H1 (cell line): Measurements from ENCODE around the gene TRDMT1. TPM values are rescaled to one million over a fixed set of nuclear protein-coding genes. Genes with fewer than 3 reads are reported as not detected.

Source experiments
- ATF2 ChIP-seq: IDR thresholded peaks from 2 replicates; pipeline ENCODE4 v1.6.1; 2012; ENCODE audit warnings: low read length, inconsistent platforms
- ATF3 ChIP-seq: IDR thresholded peaks from 2 replicates; pipeline ENCODE4 v1.6.1; 2011; ENCODE audit warnings: low read depth, mild to moderate bottlenecking, low read length; ENCODE audit not compliant: insufficient read depth
- BACH1 ChIP-seq: IDR thresholded peaks from 2 replicates; pipeline ENCODE4 v1.6.1; 2012; ENCODE audit warnings: low read length, improper control_type of control experiment
- BCL11A ChIP-seq, 2 experiments: IDR thresholded peaks; one replicate each; pipeline ENCODE4 v1.6.1; 2011; ENCODE audit warnings: low read depth in 2 of 2, low read length in 2 of 2, mild to moderate bottlenecking in 2 of 2
- CBX8 ChIP-seq: fragments of 300-800, 300-1000 bp; sonication (generic); IDR thresholded peaks from 2 replicates; pipeline ENCODE4 v1.7.1; 2016; ENCODE audit warnings: low read depth, low read length, borderline replicate concordance
- CHD1 ChIP-seq: IDR thresholded peaks from 2 replicates; pipeline ENCODE4 v1.6.1; 2012; ENCODE audit warnings: low read depth, low read length, improper control_type of control experiment
- JUND ChIP-seq: IDR thresholded peaks from 2 replicates; pipeline ENCODE4 v1.6.1; 2011; ENCODE audit warnings: mild to moderate bottlenecking, improper control_type of control experiment, low read length
- KDM1A ChIP-seq: fragments of 200-600, 300-600 bp; sonication (generic); IDR thresholded peaks from 2 replicates; pipeline ENCODE4 v1.7.1; 2016; ENCODE audit warnings: mild to moderate bottlenecking, low read length, borderline replicate concordance
- KDM4A ChIP-seq: IDR thresholded peaks from one replicate; pipeline ENCODE4 v1.7.1; 2012; ENCODE audit warnings: low read depth, mild to moderate bottlenecking, moderate library complexity, low read length, inconsistent platforms; ENCODE audit not compliant: severe bottlenecking
- KDM5A ChIP-seq: fragments of 200-600 bp; IDR thresholded peaks from 2 replicates; pipeline ENCODE4 v1.7.1; 2012; ENCODE audit warnings: mild to moderate bottlenecking, low read length, inconsistent platforms, mixed read lengths
- MAX ChIP-seq: IDR thresholded peaks from 2 replicates; pipeline ENCODE4 v1.6.1; 2012; ENCODE audit warnings: inconsistent platforms
- PHF8 ChIP-seq: fragments of 200-600 bp; sonication (generic); conservative IDR thresholded peaks from 2 replicates; pipeline ENCODE4 v1.7.1; 2012; ENCODE audit warnings: low read depth, mild to moderate bottlenecking, inconsistent platforms, low read length, moderate library complexity
- RAD21 ChIP-seq, 2 experiments: IDR thresholded peaks in 1 of 2; conservative IDR thresholded peaks in 1 of 2; 2 replicates each; pipeline ENCODE4 v1.6.1; 2011; ENCODE audit warnings: low read depth in 2 of 2, low read length in 2 of 2, improper control_type of control experiment in 1 of 2, inconsistent platforms in 1 of 2, mild to moderate bottlenecking in 1 of 2, moderate library complexity in 1 of 2
- RNF2 ChIP-seq: fragments of 200-900, 300-1000 bp; sonication (generic); IDR thresholded peaks from 2 replicates; pipeline ENCODE4 v1.7.1; 2016; ENCODE audit warnings: borderline replicate concordance, low read depth, mild to moderate bottlenecking, antibody characterized with exemption, low read length; ENCODE audit not compliant: poor library complexity, severe bottlenecking; ENCODE audit errors: missing control alignments
- RXRA ChIP-seq: IDR thresholded peaks from 2 replicates; pipeline ENCODE4 v1.6.1; 2011; ENCODE audit warnings: low read depth, mild to moderate bottlenecking, low read length, moderate library complexity; ENCODE audit not compliant: insufficient read depth
- SIRT6 ChIP-seq: IDR thresholded peaks from one replicate; pipeline ENCODE4 v1.7.1; 2012; ENCODE audit warnings: low read length, inconsistent platforms
- SIX5 ChIP-seq: IDR thresholded peaks from 2 replicates; pipeline ENCODE4 v1.6.1; 2011; ENCODE audit warnings: mild to moderate bottlenecking, low read depth, low read length
- SP1 ChIP-seq: IDR thresholded peaks from 2 replicates; pipeline ENCODE4 v1.6.1; 2011; ENCODE audit warnings: low read depth, low read length
- SP2 ChIP-seq: IDR thresholded peaks from 2 replicates; pipeline ENCODE4 v1.6.1; 2012; ENCODE audit warnings: mild to moderate bottlenecking, low read length, inconsistent platforms
- TAF1 ChIP-seq: IDR thresholded peaks from 2 replicates; pipeline ENCODE4 v1.6.1; 2011; ENCODE audit warnings: mild to moderate bottlenecking, low read depth, low read length
- TAF7 ChIP-seq: optimal IDR thresholded peaks from 2 replicates; pipeline ENCODE3; 2011; ENCODE audit warnings: low read depth, mild to moderate bottlenecking, inconsistent platforms, low read length, moderate library complexity, borderline replicate concordance
- polyA plus RNA-seq, 7 experiments: library from polyadenylated mRNA; depleted of rRNA in 3 of 7; stranded (reverse) in 5 of 7; unstranded in 2 of 7; fragments of >200 nt in 5 of 7; fragments of 200-250 nt in 2 of 7; gene quantifications; 1 replicate in 5 of 7; 2 replicates in 1 of 7; 4 replicates in 1 of 7; pipeline versions ENCODE4 v1.2.1 to v1.2.3, GENCODE V29; 2011 to 2013; ENCODE audit warnings: missing spikeins in 2 of 7, mixed read lengths in 2 of 7
- total RNA-seq: library from RNA; stranded (reverse); fragmentation: NEBNext Ultra II Directional; extraction: Animal tissue kit (Norgen Biotek cat#: 25700); gene quantifications from 2 replicates; pipeline ENCODE4 v1.2.1, GENCODE V29; 2021

Gene TRDMT1
- total and polyA plus RNA-seq, 2 of the 8 experiments (the other 6 are each of a cell fraction or from before 2014, with no cell fraction given): 7.4 to 21.4 TPM

- TF ChIP-seq MAX (peak; percentile 78), BCL11A (IDR thresholded peaks at IDR 0.05; ENCODE audit: low read depth in 2 of 2, low read length in 2 of 2) (no peak), KDM4A (no peak), CHD1 (no peak), SP1 (peak; percentile 62), JUND (no peak), SIX5 (no peak), ATF3 (no peak), KDM5A (peak; percentile 86), TAF1 (peak; percentile 97), RAD21 (IDR thresholded peaks at IDR 0.05 in 1 of 2, conservative IDR thresholded peaks at IDR 0.05 in 1 of 2; ENCODE audit: low read depth in 2 of 2, low read length in 2 of 2) (peak in 1 of 2 experiments; percentile 31; a peak in 1 of 4 replicates), RXRA (no peak), SIRT6 (no peak), TAF7 (peak; percentile 95), RNF2 (no peak), ATF2 (peak; percentile 53), SP2 (no peak), KDM1A (no peak), CBX8 (no peak), BACH1 (peak; percentile 41; the same call in 1 of the 2 replicates), PHF8 (peak; percentile 92)
Observed at GRCh38 chr10:17200912-17201793, at the start of gene TRDMT1 (continued).
